ENCODE measurements around the gene AKAP6.

Gene AKAP6

DNA sequence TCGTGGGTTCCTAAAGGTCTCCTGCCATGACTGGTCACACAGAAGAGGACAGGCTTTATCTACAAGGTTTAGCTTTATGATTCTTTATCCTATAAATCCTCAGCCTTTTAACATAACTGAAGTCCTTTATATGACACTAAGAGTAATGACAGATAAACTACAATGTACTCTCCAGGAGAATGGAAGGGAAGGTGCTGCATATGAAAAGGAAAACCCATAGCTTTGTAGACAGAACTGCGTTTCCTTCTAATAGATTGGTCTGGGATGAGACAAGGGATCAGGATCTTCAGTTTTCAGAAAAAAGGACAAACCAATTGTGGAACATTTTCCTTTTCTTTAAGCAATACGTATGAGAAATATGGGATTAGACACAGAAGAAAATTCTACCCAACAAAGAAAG, 408.5 kb downstream of the AKAP6 start:
- Histone ChIP-seq H3K9ac (ENCODE audit: low read depth, low read length) (no peak overlapping the region), H3K9me3 (ENCODE audit: insufficient read depth, low read depth, low read length) (no peaks in the 10 kb centered on the region), H3K36me3 (ENCODE audit: insufficient read depth, low read length) (no peaks in the 10 kb centered on the region), H3K27ac (ENCODE audit: low read depth, low read length) (no peak overlapping the region), H3K4me1 (ENCODE audit: insufficient read depth, low read length) (no peaks in the 10 kb centered on the region; the same call in 1 of the 2 replicates), H3K27me3 (ENCODE audit: insufficient read depth, low read length) (no peaks in the 10 kb centered on the region), H3K4me3 (ENCODE audit: low read length) (no peak overlapping the region)
- 84% methylated on average over 2 of the region's 3 CpGs for WGBS

DNA sequence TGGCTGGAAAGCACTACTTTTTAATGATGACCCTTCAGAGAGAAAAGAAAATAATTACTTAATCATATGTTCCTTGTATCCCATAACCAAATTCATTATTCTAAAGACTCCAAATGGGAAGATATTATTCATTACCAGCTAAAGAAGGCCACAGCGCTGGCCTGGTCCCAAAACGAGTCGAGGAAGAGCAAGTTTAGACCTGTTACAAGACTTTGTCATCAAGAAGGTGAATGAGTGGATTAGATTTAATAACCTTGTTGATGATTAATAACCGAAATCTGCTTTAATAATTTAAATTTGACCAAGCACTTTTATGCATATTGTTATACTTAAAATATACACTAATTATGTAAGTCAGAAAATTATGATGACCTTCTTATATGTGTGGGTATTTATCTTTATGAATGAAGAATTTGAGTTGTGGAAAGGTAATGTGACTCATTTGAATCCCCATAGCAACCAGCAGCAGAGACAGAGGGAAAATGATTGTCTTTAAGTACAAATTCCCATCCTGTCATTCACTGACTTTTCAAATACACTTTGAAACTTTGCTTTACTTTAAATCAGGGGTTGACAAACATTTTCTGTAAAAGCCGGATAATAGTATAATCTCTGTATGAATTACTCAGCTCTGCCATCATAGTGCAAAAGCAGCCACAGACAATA, 409.2 kb downstream of the AKAP6 start:
- H3K9ac ChIP-seq (ENCODE audit: low read depth, low read length) = no peak overlapping the region
- H3K27me3 ChIP-seq (ENCODE audit: insufficient read depth, low read length) = no peaks in the 10 kb centered on the region
- no peaks in the 10 kb centered on the region for H3K9me3 ChIP-seq (ENCODE audit: insufficient read depth, low read depth, low read length)
- H3K4me1 ChIP-seq (ENCODE audit: insufficient read depth, low read length) = no peaks in the 10 kb centered on the region; the same call in 1 of the 2 replicates
- 93% methylated on average over 3 of the region's 5 CpGs for WGBS
- no peak overlapping the region for H3K27ac ChIP-seq (ENCODE audit: low read depth, low read length)
- H3K36me3 ChIP-seq (ENCODE audit: insufficient read depth, low read length) = no peaks in the 10 kb centered on the region
- H3K4me3 ChIP-seq (ENCODE audit: low read length) = no peak overlapping the region

DNA sequence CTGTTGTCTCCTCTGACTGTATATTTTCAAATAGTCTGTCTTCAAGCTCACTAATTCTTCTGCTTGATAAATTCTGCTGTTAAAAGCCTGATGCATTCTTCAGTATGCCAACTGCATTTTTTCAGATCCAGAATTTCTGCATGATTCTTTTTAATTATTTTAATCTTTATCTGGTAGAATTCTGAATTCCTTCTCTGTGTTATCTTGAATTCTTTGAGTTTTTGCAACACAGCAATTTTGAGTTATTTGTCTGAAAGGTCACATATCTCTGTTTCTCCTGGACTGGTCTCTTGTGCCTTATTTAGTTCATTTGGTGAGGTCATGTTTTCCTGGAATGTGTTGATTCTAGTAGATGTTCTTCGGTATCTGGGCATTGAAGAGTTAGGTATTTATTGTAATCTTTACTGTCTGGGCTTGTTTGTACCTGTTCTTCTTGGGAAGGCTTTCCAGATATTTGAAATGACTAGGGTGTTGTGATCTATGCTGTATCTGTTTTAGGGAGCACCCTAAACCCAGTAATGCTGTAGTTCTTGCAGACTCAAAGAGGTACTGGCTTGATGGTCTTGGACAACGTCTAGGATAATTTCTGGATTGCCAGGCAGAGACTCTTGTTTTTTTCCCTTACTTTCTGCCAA, 415.8 kb downstream of the AKAP6 start:
- 97% methylated on average over 2 of the region's 2 CpGs for WGBS
- H3K4me1 ChIP-seq (ENCODE audit: insufficient read depth, low read length) = no peaks in the 10 kb centered on the region

DNA sequence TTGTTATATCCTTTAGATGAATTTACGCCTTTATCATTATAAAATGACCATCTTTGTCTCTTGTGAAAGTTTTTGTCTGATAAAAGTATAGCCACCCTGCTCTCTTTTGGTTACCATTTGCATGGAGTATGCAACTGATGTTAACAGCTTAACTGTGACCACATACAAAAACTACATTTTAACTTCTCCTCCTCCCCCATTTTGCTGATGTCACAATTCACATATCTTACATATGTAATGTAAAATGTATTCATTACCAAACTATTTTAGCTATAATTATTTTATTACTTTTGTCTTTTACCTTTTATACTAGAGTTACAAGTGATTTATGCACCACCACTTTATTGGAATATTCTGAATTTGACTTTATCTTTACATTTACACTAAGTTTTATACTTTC, 425.1 kb downstream of the AKAP6 start:
- Histone ChIP-seq H3K9me3 (ENCODE audit: insufficient read depth, low read depth, low read length) (peaks cover 15% of the 10 kb centered on the region; the same call in 1 of the 2 replicates), H3K27me3 (ENCODE audit: insufficient read depth, low read length) (no peaks in the 10 kb centered on the region), H3K36me3 (ENCODE audit: insufficient read depth, low read length) (no peaks in the 10 kb centered on the region), H3K4me1 (ENCODE audit: insufficient read depth, low read length) (no peaks in the 10 kb centered on the region), H3K27ac (ENCODE audit: low read depth, low read length) (no peak overlapping the region), H3K9ac (ENCODE audit: low read depth, low read length) (no peak overlapping the region), H3K4me3 (ENCODE audit: low read length) (no peak overlapping the region)
- WGBS = no CpG with 5 or more reads among the region's 1 CpG

More for the DNA sequence above, 415.8 kb downstream of the AKAP6 start:
- Histone ChIP-seq H3K27ac (ENCODE audit: low read depth, low read length) (no peak overlapping the region), H3K9ac (ENCODE audit: low read depth, low read length) (no peak overlapping the region), H3K4me3 (ENCODE audit: low read length) (no peak overlapping the region), H3K9me3 (ENCODE audit: insufficient read depth, low read depth, low read length) (no peaks in the 10 kb centered on the region), H3K27me3 (ENCODE audit: insufficient read depth, low read length) (no peaks in the 10 kb centered on the region), H3K36me3 (ENCODE audit: insufficient read depth, low read length) (no peaks in the 10 kb centered on the region)

DNA sequence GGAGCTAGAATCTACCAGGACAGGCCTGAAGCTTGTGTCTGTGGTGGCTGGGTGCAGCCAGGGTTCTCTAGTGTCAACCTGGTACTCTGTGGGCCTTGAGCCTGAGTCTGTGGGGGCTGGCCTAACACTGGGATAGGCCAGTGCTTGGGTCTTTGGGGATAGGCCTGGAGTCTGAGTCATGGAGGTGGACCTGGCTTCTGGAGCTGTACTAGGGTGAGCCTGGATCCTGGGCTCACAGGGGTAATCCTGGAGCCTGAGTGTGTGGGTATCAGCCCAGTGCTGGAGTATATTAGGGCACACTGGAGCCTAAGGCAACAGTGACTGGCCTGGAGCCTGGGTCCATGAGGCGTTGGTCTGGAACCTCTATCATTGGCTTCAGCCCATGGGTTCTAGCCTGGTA, 427.1 kb downstream of the AKAP6 start:
- Histone ChIP-seq H3K9me3 (ENCODE audit: insufficient read depth, low read depth, low read length) (peaks cover 15% of the 10 kb centered on the region; the same call in 1 of the 2 replicates), H3K9ac (ENCODE audit: low read depth, low read length) (no peak overlapping the region), H3K4me1 (ENCODE audit: insufficient read depth, low read length) (no peaks in the 10 kb centered on the region), H3K36me3 (ENCODE audit: insufficient read depth, low read length) (no peaks in the 10 kb centered on the region), H3K4me3 (ENCODE audit: low read length) (no peak overlapping the region), H3K27ac (ENCODE audit: low read depth, low read length) (no peak overlapping the region), H3K27me3 (ENCODE audit: insufficient read depth, low read length) (no peaks in the 10 kb centered on the region)
- WGBS = 91% methylated on average over 1 of the region's 1 CpG

DNA sequence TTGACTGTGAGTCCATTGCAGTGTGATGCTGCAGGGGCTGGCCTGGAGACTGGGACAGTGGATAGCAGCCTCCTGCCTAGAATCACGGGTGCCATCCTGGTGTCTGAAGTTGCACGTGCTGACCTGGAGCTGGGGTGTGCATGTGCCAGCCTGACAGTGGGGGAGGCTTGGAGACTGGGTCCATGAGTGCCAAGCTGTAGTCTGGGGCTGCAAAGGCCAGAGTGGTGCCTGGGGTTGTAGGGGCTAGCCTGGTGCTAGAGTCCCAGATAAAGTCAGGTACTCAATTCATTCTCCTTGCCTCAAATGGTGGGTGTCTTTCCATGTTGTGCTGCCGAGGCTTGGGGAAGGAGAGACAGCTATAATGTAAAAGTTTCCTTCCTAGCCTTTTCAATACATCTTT, 427.7 kb downstream of the AKAP6 start:
- Histone ChIP-seq H3K27ac (ENCODE audit: low read depth, low read length) (no peak overlapping the region), H3K27me3 (ENCODE audit: insufficient read depth, low read length) (no peaks in the 10 kb centered on the region), H3K36me3 (ENCODE audit: insufficient read depth, low read length) (no peaks in the 10 kb centered on the region), H3K4me1 (ENCODE audit: insufficient read depth, low read length) (no peaks in the 10 kb centered on the region), H3K9me3 (ENCODE audit: insufficient read depth, low read depth, low read length) (peaks cover 15% of the 10 kb centered on the region; the same call in 1 of the 2 replicates), H3K4me3 (ENCODE audit: low read length) (no peak overlapping the region), H3K9ac (ENCODE audit: low read depth, low read length) (no peak overlapping the region)
- 98% methylated on average over 2 of the region's 3 CpGs for WGBS

DNA sequence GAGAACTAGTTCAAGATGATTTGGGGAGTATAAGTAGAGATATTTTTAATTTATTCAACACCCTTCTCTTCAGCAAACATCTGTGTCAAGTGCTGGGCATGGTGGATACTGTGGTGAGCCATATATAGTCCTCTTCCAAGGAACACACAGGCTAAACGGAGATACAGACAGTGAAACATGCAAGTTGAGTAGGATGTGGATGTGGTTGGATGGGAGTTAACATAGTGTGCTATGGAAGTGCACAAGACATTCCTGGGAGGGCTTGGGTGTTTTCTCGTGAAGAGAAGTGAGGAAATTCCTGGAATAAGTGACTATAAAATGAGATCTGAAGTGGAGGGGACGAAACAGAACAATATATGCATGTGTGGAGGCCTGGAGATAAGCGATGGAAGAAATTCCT, 428.5 kb downstream of the AKAP6 start:
- WGBS = 91% methylated on average over 4 of the region's 4 CpGs
- Histone ChIP-seq H3K27me3 (ENCODE audit: insufficient read depth, low read length) (no peaks in the 10 kb centered on the region), H3K9ac (ENCODE audit: low read depth, low read length) (no peak overlapping the region), H3K36me3 (ENCODE audit: insufficient read depth, low read length) (no peaks in the 10 kb centered on the region), H3K4me1 (ENCODE audit: insufficient read depth, low read length) (no peaks in the 10 kb centered on the region), H3K27ac (ENCODE audit: low read depth, low read length) (no peak overlapping the region), H3K9me3 (ENCODE audit: insufficient read depth, low read depth, low read length) (peaks cover 15% of the 10 kb centered on the region; the same call in 1 of the 2 replicates), H3K4me3 (ENCODE audit: low read length) (no peak overlapping the region)

DNA sequence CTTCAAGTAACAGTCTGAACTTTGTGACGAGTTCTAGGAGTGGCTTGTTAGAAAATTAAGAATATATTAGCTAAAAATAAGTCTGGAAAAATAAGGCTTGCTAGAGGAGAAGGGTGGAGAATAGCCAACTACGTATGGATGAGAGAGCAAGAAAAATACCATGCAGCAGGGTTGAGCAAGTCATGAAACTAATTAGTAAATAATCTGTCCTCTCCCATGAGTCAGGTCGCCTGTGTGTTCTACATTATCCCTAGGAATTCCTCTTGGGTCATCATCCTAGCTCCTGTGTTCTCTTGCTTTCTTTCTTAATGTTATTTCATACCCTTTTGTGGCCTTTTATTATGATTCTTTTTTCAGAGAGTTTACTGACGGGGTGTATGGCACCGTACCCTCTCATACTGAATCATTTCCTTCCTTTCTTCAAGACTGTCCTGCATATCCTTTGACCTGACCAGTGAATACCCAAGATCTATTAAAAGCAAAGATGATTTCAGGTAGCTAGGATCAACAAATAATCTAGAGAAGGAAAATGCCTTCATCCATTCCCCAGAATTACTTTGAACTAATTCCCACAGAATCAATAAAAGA, 432.4 kb downstream of the AKAP6 start:
- no peaks in the 10 kb centered on the region for H3K4me1 ChIP-seq (ENCODE audit: insufficient read depth, low read length)
- no peaks in the 10 kb centered on the region for H3K36me3 ChIP-seq (ENCODE audit: insufficient read depth, low read length)
- H3K27me3 ChIP-seq (ENCODE audit: insufficient read depth, low read length) = no peaks in the 10 kb centered on the region
- WGBS = over 99% methylated on average over 5 of the region's 5 CpGs
- no peak overlapping the region for H3K27ac ChIP-seq (ENCODE audit: low read depth, low read length)
- no peaks in the 10 kb centered on the region for H3K9me3 ChIP-seq (ENCODE audit: insufficient read depth, low read depth, low read length)
- no peak overlapping the region for H3K4me3 ChIP-seq (ENCODE audit: low read length)
- no peak overlapping the region for H3K9ac ChIP-seq (ENCODE audit: low read depth, low read length)

DNA sequence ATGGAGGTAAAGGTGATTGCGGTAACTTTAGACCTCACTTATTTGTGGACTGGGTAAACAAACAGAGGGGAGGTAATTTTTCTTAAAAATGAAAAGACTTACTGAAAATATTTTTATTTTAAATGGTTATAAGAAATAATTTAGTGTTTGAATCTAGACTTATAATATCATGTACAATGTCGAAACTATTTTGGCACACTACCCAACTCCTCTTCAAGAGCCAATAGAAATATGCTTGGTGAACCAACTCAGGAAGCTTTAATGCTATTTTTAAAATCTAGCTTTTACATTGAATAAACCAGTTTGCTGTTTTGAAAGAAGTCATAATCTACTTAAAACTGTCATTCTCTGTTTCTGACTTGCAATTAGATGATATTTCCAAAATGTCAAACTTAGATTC, 433.8 kb downstream of the AKAP6 start:
- Histone ChIP-seq H3K4me3 (ENCODE audit: low read length) (no peak overlapping the region), H3K27ac (ENCODE audit: low read depth, low read length) (no peak overlapping the region), H3K9me3 (ENCODE audit: insufficient read depth, low read depth, low read length) (no peaks in the 10 kb centered on the region), H3K27me3 (ENCODE audit: insufficient read depth, low read length) (no peaks in the 10 kb centered on the region), H3K36me3 (ENCODE audit: insufficient read depth, low read length) (no peaks in the 10 kb centered on the region), H3K4me1 (ENCODE audit: insufficient read depth, low read length) (no peaks in the 10 kb centered on the region), H3K9ac (ENCODE audit: low read depth, low read length) (no peak overlapping the region)
- 100% methylated on average over 1 of the region's 2 CpGs for WGBS

DNA sequence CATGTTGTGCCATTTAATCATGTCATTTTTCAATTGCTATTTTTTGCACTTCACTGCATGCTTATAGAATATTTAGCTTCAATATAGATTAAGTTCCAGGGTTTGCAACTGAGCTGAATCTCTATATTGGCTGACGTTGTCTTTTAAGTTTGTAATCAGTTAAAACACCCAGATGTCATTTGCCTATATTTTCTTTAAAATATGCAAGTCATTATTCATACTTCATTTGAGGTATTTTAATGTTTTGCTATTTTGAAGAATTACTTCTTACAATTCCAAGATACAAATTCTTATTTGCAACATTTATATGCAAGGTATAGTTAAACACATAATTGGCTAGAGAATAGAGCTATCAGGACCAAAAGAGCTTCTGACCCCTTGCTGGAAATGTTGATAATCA, 434.6 kb downstream of the AKAP6 start:
- Histone ChIP-seq H3K27ac (ENCODE audit: low read depth, low read length) (no peak overlapping the region), H3K4me1 (ENCODE audit: insufficient read depth, low read length) (no peaks in the 10 kb centered on the region), H3K9me3 (ENCODE audit: insufficient read depth, low read depth, low read length) (no peaks in the 10 kb centered on the region), H3K9ac (ENCODE audit: low read depth, low read length) (no peak overlapping the region), H3K27me3 (ENCODE audit: insufficient read depth, low read length) (no peaks in the 10 kb centered on the region), H3K36me3 (ENCODE audit: insufficient read depth, low read length) (no peaks in the 10 kb centered on the region), H3K4me3 (ENCODE audit: low read length) (no peak overlapping the region)
- WGBS = 100% methylated on average over 1 of the region's 1 CpG

DNA sequence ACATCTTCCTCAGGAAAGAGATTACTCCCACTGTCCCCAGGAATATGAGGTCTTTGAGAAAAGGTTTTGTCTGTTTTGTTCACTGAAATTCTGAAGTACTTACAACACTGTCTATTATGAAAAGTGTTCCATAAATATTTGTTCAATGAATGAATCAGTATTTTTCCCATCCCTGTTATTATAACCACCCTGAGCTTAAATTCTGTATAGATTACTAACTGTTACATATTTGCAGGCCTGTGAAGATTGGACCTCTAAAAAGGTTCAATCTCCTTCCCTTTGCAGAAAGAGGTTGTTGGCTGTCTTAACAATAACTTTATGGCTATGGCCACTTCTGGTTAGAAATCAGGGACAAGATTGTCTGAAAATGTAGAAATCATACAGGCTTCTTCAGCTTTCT, 435.0 kb downstream of the AKAP6 start:
- Histone ChIP-seq H3K27me3 (ENCODE audit: insufficient read depth, low read length) (no peaks in the 10 kb centered on the region), H3K9ac (ENCODE audit: low read depth, low read length) (no peak overlapping the region), H3K36me3 (ENCODE audit: insufficient read depth, low read length) (no peaks in the 10 kb centered on the region), H3K4me1 (ENCODE audit: insufficient read depth, low read length) (no peaks in the 10 kb centered on the region), H3K4me3 (ENCODE audit: low read length) (no peak overlapping the region), H3K9me3 (ENCODE audit: insufficient read depth, low read depth, low read length) (no peaks in the 10 kb centered on the region), H3K27ac (ENCODE audit: low read depth, low read length) (no peak overlapping the region)

Data from HUES64 (cell line).